H1 (cell line): ENCODE data around the gene ATP7A. TPM values are rescaled to one million over a fixed set of nuclear protein-coding genes. Genes with fewer than 3 reads are reported as not detected.

Source experiments
- CTCF ChIA-PET: fragments of 300-600 bp; sonication (Branson Sonifier 250); formaldehyde crosslinking; loops from one replicate; lab custom pipeline; 2021; ENCODE audit not compliant: partially characterized antibody; lab: Charles Lee
- POLR2A ChIA-PET: fragments of 300-600 bp; sonication (Branson Sonifier 250); formaldehyde crosslinking; loops from one replicate; lab custom pipeline; 2021; ENCODE audit warnings: inconsistent platforms; ENCODE audit not compliant: partially characterized antibody; lab: Charles Lee
- DNase-seq, 2 experiments: peaks; one replicate each; pipeline versions ENCODE4 v3.0.0 to v3.0.0-alpha.2; 2010 to 2022; ENCODE audit warnings: low spot score in 2 of 2, low read depth in 1 of 2, mixed read lengths in 1 of 2
- FAIRE-seq: peaks from 2 replicates; lab custom pipeline; 2011; peaks lifted over from hg19 to GRCh38; lab: Jason Lieb, UNC
- H2AFZ ChIP-seq: 2 replicates; pipeline ENCODE4 v1.8.1; 2012; ENCODE audit warnings: low read length, inconsistent platforms
- H2AK5ac ChIP-seq: 2 replicates; pipeline ENCODE4 v1.6.1; 2013; ENCODE audit warnings: low read depth, low read length
- H2BK120ac ChIP-seq: replicated peaks from 2 replicates; pipeline ENCODE3; 2013; ENCODE audit warnings: low read depth, low read length, inconsistent platforms
- H2BK12ac ChIP-seq: 2 replicates; pipeline ENCODE4 v1.6.1; 2013; ENCODE audit warnings: low read depth, low read length
- H2BK15ac ChIP-seq: 2 replicates; pipeline ENCODE4 v1.6.1; 2013; ENCODE audit warnings: low read length
- H2BK20ac ChIP-seq: 2 replicates; pipeline ENCODE4 v1.6.1; 2013; ENCODE audit warnings: low read length
- H2BK5ac ChIP-seq: 2 replicates; pipeline ENCODE4 v1.6.1; 2013; ENCODE audit warnings: low read depth, low read length
- H3K14ac ChIP-seq: 2 replicates; pipeline ENCODE4 v1.6.1; 2013; ENCODE audit warnings: inconsistent platforms; ENCODE audit not compliant: insufficient read length
- H3K18ac ChIP-seq: 2 replicates; pipeline ENCODE4 v1.6.1; 2013; ENCODE audit warnings: low read length; ENCODE audit errors: extremely low read depth
- H3K23ac ChIP-seq: 2 replicates; pipeline ENCODE4 v1.6.1; 2013; ENCODE audit warnings: inconsistent platforms; ENCODE audit not compliant: insufficient read length
- H3K23me2 ChIP-seq: 2 replicates; pipeline ENCODE4 v1.6.1; 2013; ENCODE audit warnings: low read depth, low read length
- H3K27ac ChIP-seq: 2 replicates; pipeline ENCODE4 v1.6.1; 2011; ENCODE audit warnings: low read depth, low read length, inconsistent platforms
- H3K27me3 ChIP-seq, 4 experiments: replicated peaks in 1 of 4; 1 replicate in 1 of 4; 2 replicates in 3 of 4; pipeline versions ENCODE4 v1.6.1 to v1.8.1; 2011 to 2013; ENCODE audit warnings: low read length in 3 of 4, mild to moderate bottlenecking in 3 of 4, inconsistent platforms in 2 of 4, mixed read lengths in 2 of 4, moderate library complexity in 1 of 4; ENCODE audit not compliant: control insufficient read depth in 3 of 4, insufficient read depth in 3 of 4; ENCODE audit errors: extremely low read depth in 1 of 4
- H3K36me3 ChIP-seq, 4 experiments: 2 replicates each; pipeline versions ENCODE4 v1.6.1 to v1.8.1; 2011 to 2013; ENCODE audit warnings: mild to moderate bottlenecking in 4 of 4, low read length in 3 of 4, moderate library complexity in 2 of 4, control low read depth in 1 of 4, inconsistent platforms in 1 of 4; ENCODE audit not compliant: insufficient read depth in 4 of 4, control insufficient read depth in 2 of 4
- H3K4ac ChIP-seq: replicated peaks from 2 replicates; pipeline ENCODE3; 2013; ENCODE audit warnings: low read length, low read depth, mixed read lengths, inconsistent platforms; ENCODE audit not compliant: insufficient read length
- H3K4me1 ChIP-seq, 4 experiments: replicated peaks in 1 of 4; 1 replicate in 1 of 4; 2 replicates in 3 of 4; pipeline versions ENCODE4 v1.6.1 to v1.8.1; 2011 to 2013; ENCODE audit warnings: low read length in 3 of 4, inconsistent platforms in 2 of 4, mixed read lengths in 1 of 4; ENCODE audit not compliant: insufficient read depth in 4 of 4, control insufficient read depth in 3 of 4
- H3K4me2 ChIP-seq, 2 experiments: 2 replicates each; pipeline versions ENCODE4 v1.6.1 to v1.8.1; 2011 to 2013; ENCODE audit warnings: low read depth in 2 of 2, low read length in 2 of 2, control low read depth in 1 of 2, inconsistent platforms in 1 of 2, mild to moderate bottlenecking in 1 of 2; ENCODE audit not compliant: insufficient read depth in 1 of 2
- H3K4me3 ChIP-seq, 4 experiments: fragments of 200-600, 300-600 bp in 1 of 4; sonication (generic), shearing (Covaris generic), sonication (Bioruptor Twin) in 1 of 4; 2 replicates each; pipeline versions ENCODE4 v1.5.1 to v1.8.1; 2011 to 2016; ENCODE audit warnings: low read length in 4 of 4, low read depth in 3 of 4, control low read depth in 2 of 4, inconsistent platforms in 2 of 4, mild to moderate bottlenecking in 2 of 4, mixed read lengths in 1 of 4, moderate library complexity in 1 of 4; ENCODE audit not compliant: insufficient read depth in 2 of 4; ENCODE audit errors: extremely low read depth in 1 of 4
- H3K56ac ChIP-seq: replicated peaks from 2 replicates; pipeline ENCODE3; 2013; ENCODE audit warnings: low read depth, mild to moderate bottlenecking, mixed read lengths, low read length, inconsistent platforms; ENCODE audit not compliant: insufficient read length
- H3K79me1 ChIP-seq: 2 replicates; pipeline ENCODE4 v1.6.1; 2013; ENCODE audit warnings: low read depth, low read length, control low read depth
- H3K79me2 ChIP-seq, 2 experiments: 2 replicates each; pipeline versions ENCODE4 v1.6.1 to v1.8.1; 2012 to 2013; ENCODE audit warnings: low read length in 2 of 2, mild to moderate bottlenecking in 2 of 2, inconsistent platforms in 1 of 2; ENCODE audit not compliant: insufficient read depth in 2 of 2, control insufficient read depth in 1 of 2
- H3K9ac ChIP-seq, 4 experiments: replicated peaks in 1 of 4; 1 replicate in 1 of 4; 2 replicates in 3 of 4; pipeline versions ENCODE4 v1.6.1 to v1.8.1; 2011 to 2013; ENCODE audit warnings: low read depth in 3 of 4, low read length in 3 of 4, control low read depth in 2 of 4, mild to moderate bottlenecking in 2 of 4, moderate library complexity in 2 of 4, inconsistent platforms in 1 of 4; ENCODE audit errors: extremely low read depth in 1 of 4
- H3K9me3 ChIP-seq, 2 experiments: 2 replicates each; pipeline versions ENCODE4 v1.6.1 to v1.8.1; 2012 to 2013; ENCODE audit warnings: mild to moderate bottlenecking in 2 of 2, moderate library complexity in 2 of 2, control low read depth in 1 of 2, inconsistent platforms in 1 of 2, low read depth in 1 of 2, low read length in 1 of 2, mixed read lengths in 1 of 2; ENCODE audit not compliant: insufficient read depth in 2 of 2
- H4K20me1 ChIP-seq, 2 experiments: replicated peaks in 1 of 2; 2 replicates each; pipeline versions ENCODE3 to v1.8.1; 2011 to 2013; ENCODE audit warnings: inconsistent platforms in 2 of 2, low read length in 2 of 2, mild to moderate bottlenecking in 1 of 2; ENCODE audit not compliant: insufficient read depth in 2 of 2, control insufficient read depth in 1 of 2
- H4K5ac ChIP-seq: 2 replicates; pipeline ENCODE4 v1.6.1; 2013; ENCODE audit warnings: low read length, low read depth, mixed read lengths, inconsistent platforms; ENCODE audit not compliant: insufficient read length
- H4K8ac ChIP-seq: 2 replicates; pipeline ENCODE4 v1.8.0; 2013; ENCODE audit warnings: mild to moderate bottlenecking, moderate library complexity, low read length, inconsistent platforms; ENCODE audit not compliant: insufficient read depth; ENCODE audit errors: extremely low read depth
- H4K91ac ChIP-seq: replicated peaks from 2 replicates; pipeline ENCODE3; 2013; ENCODE audit warnings: low read length, mixed read lengths, inconsistent platforms; ENCODE audit not compliant: insufficient read length
- RAD21 ChIP-seq, 2 experiments: IDR thresholded peaks in 1 of 2; conservative IDR thresholded peaks in 1 of 2; 2 replicates each; pipeline ENCODE4 v1.6.1; 2011; ENCODE audit warnings: low read depth in 2 of 2, low read length in 2 of 2, improper control_type of control experiment in 1 of 2, inconsistent platforms in 1 of 2, mild to moderate bottlenecking in 1 of 2, moderate library complexity in 1 of 2
- polyA plus RNA-seq, 7 experiments: library from polyadenylated mRNA; depleted of rRNA in 3 of 7; stranded (reverse) in 5 of 7; unstranded in 2 of 7; fragments of >200 nt in 5 of 7; fragments of 200-250 nt in 2 of 7; gene quantifications; 1 replicate in 5 of 7; 2 replicates in 1 of 7; 4 replicates in 1 of 7; pipeline versions ENCODE4 v1.2.1 to v1.2.3, GENCODE V29; 2011 to 2013; ENCODE audit warnings: missing spikeins in 2 of 7, mixed read lengths in 2 of 7
- total RNA-seq: library from RNA; stranded (reverse); fragmentation: NEBNext Ultra II Directional; extraction: Animal tissue kit (Norgen Biotek cat#: 25700); gene quantifications from 2 replicates; pipeline ENCODE4 v1.2.1, GENCODE V29; 2021

Gene ATP7A
- total and polyA plus RNA-seq, 2 of the 8 experiments (the other 6 are each of a cell fraction or from before 2014, with no cell fraction given) = 0.73 to 2.8 TPM

DNA sequence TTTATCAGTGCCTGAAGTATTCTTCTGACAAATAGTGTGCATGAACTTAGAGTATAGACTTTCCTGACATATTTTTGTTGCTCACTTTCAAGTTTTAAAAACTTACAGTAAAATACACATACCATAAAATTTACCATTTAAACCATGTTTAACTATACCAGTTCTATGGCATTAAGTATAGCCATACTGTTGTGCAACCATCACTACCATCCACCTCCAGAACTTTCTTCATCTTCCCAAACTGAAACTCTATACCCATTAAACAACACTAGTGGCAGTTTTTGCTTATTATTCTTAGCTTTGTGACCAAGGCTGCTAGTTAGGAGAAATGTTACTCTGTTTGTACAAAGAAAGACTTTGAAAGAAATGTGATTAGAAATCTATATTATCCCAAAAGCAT, 25.8 kb downstream of the ATP7A start:
- H4K5ac ChIP-seq = no peak overlapping the region
- no peak overlapping the region for H3K18ac ChIP-seq
- H3K4me1 ChIP-seq = no peaks in the 10 kb centered on the region
- no peaks in the 10 kb centered on the region for H4K20me1 ChIP-seq
- H2AFZ ChIP-seq = no peak overlapping the region
- ChIA-PET CTCF (no interaction called here), POLR2A (no interaction called here)
- H3K4me2 ChIP-seq = no peak overlapping the region
- H3K27ac ChIP-seq = no peak overlapping the region
- H3K56ac ChIP-seq = no peak overlapping the region
- H2BK15ac ChIP-seq = no peak overlapping the region
- H3K9me3 ChIP-seq = no peaks in the 10 kb centered on the region
- no peak overlapping the region for H2BK120ac ChIP-seq
- TF ChIP-seq RAD21 (IDR thresholded peaks at IDR 0.05 in 1 of 2, conservative IDR thresholded peaks at IDR 0.05 in 1 of 2; ENCODE audit: low read depth in 2 of 2, low read length in 2 of 2) = no peak
- no peak overlapping the region for H4K91ac ChIP-seq
- H2BK12ac ChIP-seq = no peak overlapping the region
- H3K36me3 ChIP-seq = no peaks in the 10 kb centered on the region
- H2BK20ac ChIP-seq = no peak overlapping the region
- H3K9ac ChIP-seq = no peak overlapping the region
- no peaks in the 10 kb centered on the region for H3K79me2 ChIP-seq
- no peak for FAIRE-seq
- H3K23ac ChIP-seq = no peak overlapping the region
- H3K23me2 ChIP-seq = no peaks in the 10 kb centered on the region; the same call in 1 of the 2 replicates
- no peak overlapping the region for H3K4me3 ChIP-seq
- H3K79me1 ChIP-seq = no peaks in the 10 kb centered on the region
- DNase-seq = no peak
- H2AK5ac ChIP-seq = no peak overlapping the region
- H2BK5ac ChIP-seq = no peak overlapping the region
- no peak overlapping the region for H3K14ac ChIP-seq
- H3K4ac ChIP-seq = no peak overlapping the region
- H4K8ac ChIP-seq = no peak overlapping the region
- H3K27me3 ChIP-seq = no peaks in the 10 kb centered on the region
